Measurements from ENCODE around the gene PLA2G15. TPM values are rescaled to one million over a fixed set of nuclear protein-coding genes. Genes with fewer than 3 reads are reported as not detected.
A peak's percentile ranks its signal among the peaks of the same experiment; 100 is the strongest.

PLA2G15 gene
- total RNA-seq, 1 donor from 2014 or later = 26.8 TPM

DNA sequence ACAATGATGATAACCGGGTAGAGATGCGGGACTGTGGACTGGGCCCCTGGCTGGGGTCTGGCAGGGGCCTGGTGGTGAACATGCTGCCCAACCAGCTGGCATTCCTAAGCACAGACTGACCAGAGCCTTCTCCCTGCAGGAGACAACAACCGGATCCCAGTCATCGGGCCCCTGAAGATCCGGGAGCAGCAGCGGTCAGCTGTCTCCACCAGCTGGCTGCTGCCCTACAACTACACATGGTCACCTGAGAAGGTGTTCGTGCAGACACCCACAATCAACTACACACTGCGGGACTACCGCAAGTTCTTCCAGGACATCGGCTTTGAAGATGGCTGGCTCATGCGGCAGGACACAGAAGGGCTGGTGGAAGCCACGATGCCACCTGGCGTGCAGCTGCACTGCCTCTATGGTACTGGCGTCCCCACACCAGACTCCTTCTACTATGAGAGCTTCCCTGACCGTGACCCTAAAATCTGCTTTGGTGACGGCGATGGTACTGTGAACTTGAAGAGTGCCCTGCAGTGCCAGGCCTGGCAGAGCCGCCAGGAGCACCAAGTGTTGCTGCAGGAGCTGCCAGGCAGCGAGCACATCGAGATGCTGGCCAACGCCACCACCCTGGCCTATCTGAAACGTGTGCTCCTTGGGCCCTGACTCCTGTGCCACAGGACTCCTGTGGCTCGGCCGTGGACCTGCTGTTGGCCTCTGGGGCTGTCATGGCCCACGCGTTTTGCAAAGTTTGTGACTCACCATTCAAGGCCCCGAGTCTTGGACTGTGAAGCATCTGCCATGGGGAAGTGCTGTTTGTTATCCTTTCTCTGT is 14.0 kb downstream of the PLA2G15 start:
- Histone ChIP-seq H3K4me2 (ENCODE audit: low read length) (no peak overlapping the region), H3K9ac (ENCODE audit: low read length) (no peak overlapping the region), H4K20me1 (ENCODE audit: insufficient read depth, low read length) (peaks cover 6% of the 10 kb centered on the region), H3K36me3 (ENCODE audit: insufficient read depth, low read length) (peaks cover 7% of the 10 kb centered on the region), H3K4me1 (ENCODE audit: insufficient read depth, low read length) (peaks cover 10% of the 10 kb centered on the region), H3K27me3 (ENCODE audit: insufficient read depth, low read length) (no peaks in the 10 kb centered on the region), H3K9me3 (ENCODE audit: insufficient read depth, low read depth, low read length) (no peaks in the 10 kb centered on the region), H3K4me3 (ENCODE audit: insufficient read depth, low read depth, low read length) (no peak overlapping the region), H2AFZ (ENCODE audit: low read depth, low read length) (no peak overlapping the region), H3K27ac (ENCODE audit: low read depth, low read length) (no peak overlapping the region), H3K79me2 (ENCODE audit: insufficient read depth, low read length) (peaks cover 6% of the 10 kb centered on the region)
- Mint-ChIP-seq H3K27me3 (ENCODE audit: low read depth, unreplicated experiment) (no peaks in the 10 kb centered on the region), H3K4me1 (ENCODE audit: low read depth, unreplicated experiment) (peaks cover 8% of the 10 kb centered on the region), H3K4me3 (ENCODE audit: unreplicated experiment) (no peak overlapping the region), H3K9me3 (ENCODE audit: unreplicated experiment) (no peaks in the 10 kb centered on the region), H3K36me3 (ENCODE audit: low read depth, unreplicated experiment) (peaks cover 8% of the 10 kb centered on the region), H3K27ac (ENCODE audit: unreplicated experiment) (no peak overlapping the region)
- no peak for TF ChIP-seq EZH2 (IDR thresholded peaks at IDR 0.05; ENCODE audit: insufficient read depth, low read length)
- TF ChIP-seq, protein P1, sequence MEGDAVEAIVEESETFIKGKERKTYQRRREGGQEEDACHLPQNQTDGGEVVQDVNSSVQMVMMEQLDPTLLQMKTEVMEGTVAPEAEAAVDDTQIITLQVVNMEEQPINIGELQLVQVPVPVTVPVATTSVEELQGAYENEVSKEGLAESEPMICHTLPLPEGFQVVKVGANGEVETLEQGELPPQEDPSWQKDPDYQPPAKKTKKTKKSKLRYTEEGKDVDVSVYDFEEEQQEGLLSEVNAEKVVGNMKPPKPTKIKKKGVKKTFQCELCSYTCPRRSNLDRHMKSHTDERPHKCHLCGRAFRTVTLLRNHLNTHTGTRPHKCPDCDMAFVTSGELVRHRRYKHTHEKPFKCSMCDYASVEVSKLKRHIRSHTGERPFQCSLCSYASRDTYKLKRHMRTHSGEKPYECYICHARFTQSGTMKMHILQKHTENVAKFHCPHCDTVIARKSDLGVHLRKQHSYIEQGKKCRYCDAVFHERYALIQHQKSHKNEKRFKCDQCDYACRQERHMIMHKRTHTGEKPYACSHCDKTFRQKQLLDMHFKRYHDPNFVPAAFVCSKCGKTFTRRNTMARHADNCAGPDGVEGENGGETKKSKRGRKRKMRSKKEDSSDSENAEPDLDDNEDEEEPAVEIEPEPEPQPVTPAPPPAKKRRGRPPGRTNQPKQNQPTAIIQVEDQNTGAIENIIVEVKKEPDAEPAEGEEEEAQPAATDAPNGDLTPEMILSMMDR (IDR thresholded peaks at IDR 0.05; ENCODE audit: insufficient read depth, low read depth, low read length) = no peak
- DNase-seq (ENCODE audit: low read depth) = no peak
- no peak for FAIRE-seq

GRCh38 chr16:68263559-68264127 is 18.5 kb downstream of the PLA2G15 start:
- H3K36me3 Mint-ChIP-seq (ENCODE audit: low read depth, unreplicated experiment) = peaks cover 8% of the 10 kb centered on the region
- H4K20me1 ChIP-seq (ENCODE audit: insufficient read depth, low read length) = peaks cover 29% of the 10 kb centered on the region
- H3K27me3 ChIP-seq (ENCODE audit: insufficient read depth, low read length) = no peaks in the 10 kb centered on the region
- peak overlapping the region; percentile 99 for H3K9ac ChIP-seq (ENCODE audit: low read length)
- H3K4me2 ChIP-seq (ENCODE audit: low read length) = peak overlapping the region; percentile 94
- no peaks in the 10 kb centered on the region for H3K27me3 Mint-ChIP-seq (ENCODE audit: low read depth, unreplicated experiment)
- peak overlapping the region; percentile 99 for H3K27ac Mint-ChIP-seq (ENCODE audit: unreplicated experiment)
- H3K36me3 ChIP-seq (ENCODE audit: insufficient read depth, low read length) = peaks cover 3% of the 10 kb centered on the region
- no peaks in the 10 kb centered on the region for H3K9me3 ChIP-seq (ENCODE audit: insufficient read depth, low read depth, low read length)
- H3K4me3 Mint-ChIP-seq (ENCODE audit: unreplicated experiment) = peak overlapping the region; percentile 93
- H2AFZ ChIP-seq (ENCODE audit: low read depth, low read length) = peak overlapping the region; percentile 94
- peak overlapping the region; percentile 84 for H3K4me3 ChIP-seq (ENCODE audit: insufficient read depth, low read depth, low read length)
- DNase-seq (ENCODE audit: low read depth) (no peak), FAIRE-seq (no peak)
- H3K4me1 Mint-ChIP-seq (ENCODE audit: low read depth, unreplicated experiment) = peaks cover 13% of the 10 kb centered on the region
- peaks cover 48% of the 10 kb centered on the region for H3K79me2 ChIP-seq (ENCODE audit: insufficient read depth, low read length)
- H3K27ac ChIP-seq (ENCODE audit: low read depth, low read length) = peak overlapping the region; percentile 93
- no peak for TF ChIP-seq EZH2 (IDR thresholded peaks at IDR 0.05; ENCODE audit: insufficient read depth, low read length)
- no peaks in the 10 kb centered on the region for H3K9me3 Mint-ChIP-seq (ENCODE audit: unreplicated experiment)
- peaks cover 8% of the 10 kb centered on the region for H3K4me1 ChIP-seq (ENCODE audit: insufficient read depth, low read length)

DNA sequence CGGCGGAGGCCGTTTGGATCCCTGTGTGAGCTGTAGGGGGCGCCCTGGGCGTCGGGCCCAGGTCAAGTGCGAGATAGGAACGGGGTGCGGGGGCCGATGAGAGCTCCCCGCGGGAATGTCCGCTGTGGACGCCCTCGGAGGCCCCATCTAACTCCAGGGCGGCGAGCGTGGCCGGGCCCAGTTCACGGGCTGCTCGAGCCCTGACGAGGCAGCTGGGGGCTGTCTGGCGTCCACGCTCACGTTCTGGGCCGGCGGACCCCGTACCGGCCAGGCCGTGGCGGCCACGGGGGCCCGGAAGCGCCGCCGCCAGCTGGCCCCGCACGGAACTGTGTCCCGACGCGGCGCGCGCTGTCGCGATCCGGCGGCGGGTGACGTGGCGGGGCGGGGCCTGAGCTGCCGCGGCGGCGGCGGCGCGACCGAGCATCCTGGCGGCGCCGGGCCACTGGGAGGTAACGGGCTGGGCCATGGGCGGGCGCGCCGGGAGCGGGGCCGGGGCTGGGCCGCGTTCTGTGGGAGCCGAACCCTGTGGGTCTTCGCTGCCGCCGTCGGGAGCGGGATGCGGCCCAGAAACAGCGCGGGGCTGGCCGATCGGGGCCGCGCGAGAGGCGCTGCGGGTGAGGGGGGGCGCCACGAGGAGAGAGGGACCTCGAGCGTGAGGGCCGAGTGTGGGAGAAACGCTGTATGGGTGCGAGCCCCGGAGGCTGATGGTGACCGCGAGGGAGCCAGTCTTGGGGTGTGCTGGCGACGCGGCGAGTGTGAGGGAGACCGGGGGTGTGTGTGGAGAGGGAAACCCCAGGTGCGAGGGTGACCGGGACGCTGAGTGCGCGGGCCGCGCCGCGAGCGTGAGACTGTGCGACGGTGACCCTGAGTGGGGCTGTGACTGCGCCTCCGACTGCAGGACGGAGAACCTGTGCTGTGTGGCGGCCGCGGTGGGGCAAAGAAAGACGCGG is 19.2 kb downstream of the PLA2G15 start, which contains the start of gene SLC7A6:
Gene SLC7A6, plus strand, starts transcription at position 399 of the 950 bp plus-strand sequence. CDS start 10,201 bp downstream, outside the sequence.
- peaks cover 34% of the 10 kb centered on the region for H4K20me1 ChIP-seq (ENCODE audit: insufficient read depth, low read length)
- peaks cover 18% of the 10 kb centered on the region for H3K4me1 Mint-ChIP-seq (ENCODE audit: low read depth, unreplicated experiment)
- H3K36me3 Mint-ChIP-seq (ENCODE audit: low read depth, unreplicated experiment) = peaks cover 7% of the 10 kb centered on the region
- peak within 1 kb of the TSS; percentile 98 for H3K4me3 Mint-ChIP-seq (ENCODE audit: unreplicated experiment)
- peak within 1 kb of the TSS; percentile 99 for H3K9ac ChIP-seq (ENCODE audit: low read length)
- DNase-seq (ENCODE audit: low read depth) = peak; percentile 44
- peaks cover 55% of the 10 kb centered on the region for H3K79me2 ChIP-seq (ENCODE audit: insufficient read depth, low read length)
- H3K27me3 ChIP-seq (ENCODE audit: insufficient read depth, low read length) = no peaks in the 10 kb centered on the region
- no peak for TF ChIP-seq EZH2 (IDR thresholded peaks at IDR 0.05; ENCODE audit: insufficient read depth, low read length)
- TF ChIP-seq, protein P1 (IDR thresholded peaks at IDR 0.05; ENCODE audit: insufficient read depth, low read depth, low read length) = peak; percentile 46
- no peaks in the 10 kb centered on the region for H3K9me3 ChIP-seq (ENCODE audit: insufficient read depth, low read depth, low read length)
- peak within 1 kb of the TSS; percentile 94 for H3K4me2 ChIP-seq (ENCODE audit: low read length)
- no peaks in the 10 kb centered on the region for H3K27me3 Mint-ChIP-seq (ENCODE audit: low read depth, unreplicated experiment)
- no peaks in the 10 kb centered on the region for H3K9me3 Mint-ChIP-seq (ENCODE audit: unreplicated experiment)
- peak within 1 kb of the TSS; percentile 94 for H2AFZ ChIP-seq (ENCODE audit: low read depth, low read length)
- peak within 1 kb of the TSS; percentile 99 for H3K27ac Mint-ChIP-seq (ENCODE audit: unreplicated experiment)
- peaks cover 8% of the 10 kb centered on the region for H3K4me1 ChIP-seq (ENCODE audit: insufficient read depth, low read length)
- peaks cover 3% of the 10 kb centered on the region for H3K36me3 ChIP-seq (ENCODE audit: insufficient read depth, low read length)
- peak within 1 kb of the TSS; percentile 84 for H3K4me3 ChIP-seq (ENCODE audit: insufficient read depth, low read depth, low read length)
- no peak for FAIRE-seq
- H3K27ac ChIP-seq (ENCODE audit: low read depth, low read length) = peak within 1 kb of the TSS; percentile 93
